ENCODE results near the gene USP32.
"Not testable (repeated sequence)": the region's sequence is repeated elsewhere in the genome, so short reads cannot be mapped to it uniquely, and the experiment has no call there.

DNA sequence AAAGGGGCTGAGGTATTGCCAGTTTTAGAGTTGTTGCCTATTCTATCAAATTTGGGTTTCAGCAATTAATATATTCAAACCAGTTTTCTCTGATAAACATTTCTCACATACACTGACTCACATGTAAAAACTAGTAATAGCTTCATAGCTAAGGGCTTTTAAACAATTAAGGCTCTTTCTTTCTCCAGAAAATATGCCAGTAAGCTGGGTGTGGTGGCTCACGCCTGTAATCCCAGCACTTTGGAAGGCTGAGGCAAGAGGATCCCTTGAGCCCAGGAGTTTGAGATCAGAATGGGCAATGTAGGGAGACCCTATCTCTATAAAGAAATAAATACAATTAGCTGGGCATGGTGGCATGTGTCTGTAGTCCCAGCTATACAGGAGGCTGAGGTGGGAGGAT, 193.3 kb downstream of the USP32 start:
- TF ChIP-seq, protein P1, sequence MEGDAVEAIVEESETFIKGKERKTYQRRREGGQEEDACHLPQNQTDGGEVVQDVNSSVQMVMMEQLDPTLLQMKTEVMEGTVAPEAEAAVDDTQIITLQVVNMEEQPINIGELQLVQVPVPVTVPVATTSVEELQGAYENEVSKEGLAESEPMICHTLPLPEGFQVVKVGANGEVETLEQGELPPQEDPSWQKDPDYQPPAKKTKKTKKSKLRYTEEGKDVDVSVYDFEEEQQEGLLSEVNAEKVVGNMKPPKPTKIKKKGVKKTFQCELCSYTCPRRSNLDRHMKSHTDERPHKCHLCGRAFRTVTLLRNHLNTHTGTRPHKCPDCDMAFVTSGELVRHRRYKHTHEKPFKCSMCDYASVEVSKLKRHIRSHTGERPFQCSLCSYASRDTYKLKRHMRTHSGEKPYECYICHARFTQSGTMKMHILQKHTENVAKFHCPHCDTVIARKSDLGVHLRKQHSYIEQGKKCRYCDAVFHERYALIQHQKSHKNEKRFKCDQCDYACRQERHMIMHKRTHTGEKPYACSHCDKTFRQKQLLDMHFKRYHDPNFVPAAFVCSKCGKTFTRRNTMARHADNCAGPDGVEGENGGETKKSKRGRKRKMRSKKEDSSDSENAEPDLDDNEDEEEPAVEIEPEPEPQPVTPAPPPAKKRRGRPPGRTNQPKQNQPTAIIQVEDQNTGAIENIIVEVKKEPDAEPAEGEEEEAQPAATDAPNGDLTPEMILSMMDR (IDR thresholded peaks at IDR 0.05) = not testable (repeated sequence)
- not testable (repeated sequence) for TF ChIP-seq POLR2A (IDR thresholded peaks at IDR 0.05)
